Fibroblast of skin of right biceps (primary cell): ENCODE results near the gene LPIN1.
"Not testable (repeated sequence)": the region's sequence is repeated elsewhere in the genome, so short reads cannot be mapped to it uniquely, and the experiment has no call there.

Experiments used
- DNase-seq: peaks from one replicate; pipeline ENCODE4 v3.0.0-alpha.2; 2013

LPIN1 gene

GRCh38 chr2:11814979-11815510, 68.6 kb downstream of the LPIN1 start:
- no peak for DNase-seq

GRCh38 chr2:11816935-11817334, 70.5 kb downstream of the LPIN1 start:
- DNase-seq: not testable (repeated sequence)

GRCh38 chr2:11819235-11819729, 72.8 kb downstream of the LPIN1 start:
- DNase-seq: no peak

GRCh38 chr2:11820650-11821049, 74.2 kb downstream of the LPIN1 start:
- DNase-seq: peak; percentile 24

GRCh38 chr2:11821705-11822104, 75.3 kb downstream of the LPIN1 start:
- DNase-seq: no peak

- not testable (repeated sequence) for DNase-seq
These were observed 75.9 kb downstream of the LPIN1 start for GRCh38 chr2:11822359-11822745.

GRCh38 chr2:11822746-11823451, 76.5 kb downstream of the LPIN1 start:
- DNase-seq: peak; percentile 38

GRCh38 chr2:11824901-11825828, 78.7 kb downstream of the LPIN1 start:
- no peak for DNase-seq

- DNase-seq: no peak
These were observed 81.1 kb downstream of the LPIN1 start for GRCh38 chr2:11827547-11827946.

GRCh38 chr2:11828933-11829323, 82.5 kb downstream of the LPIN1 start:
- no peak for DNase-seq

GRCh38 chr2:11829324-11829946, 83.0 kb downstream of the LPIN1 start:
- DNase-seq: peak; percentile 63

- DNase-seq: peak; percentile 98
These were observed 83.7 kb downstream of the LPIN1 start for GRCh38 chr2:11829947-11830707.

GRCh38 chr2:11830708-11831301, 84.4 kb downstream of the LPIN1 start:
- no peak for DNase-seq

- DNase-seq: no peak
These were observed 85.0 kb downstream of the LPIN1 start for GRCh38 chr2:11831415-11831814.

GRCh38 chr2:11832531-11832930, 86.1 kb downstream of the LPIN1 start:
- DNase-seq: no peak

- peak; percentile 98 for DNase-seq
These were observed 87.2 kb downstream of the LPIN1 start for GRCh38 chr2:11833601-11834000.

GRCh38 chr2:11835403-11835802, 89.0 kb downstream of the LPIN1 start:
- DNase-seq: no peak

- DNase-seq: no peak
These were observed 90.3 kb downstream of the LPIN1 start for GRCh38 chr2:11836647-11837219.

GRCh38 chr2:11837875-11838734, 91.7 kb downstream of the LPIN1 start:
- DNase-seq: no peak

GRCh38 chr2:11839916-11840315, 93.5 kb downstream of the LPIN1 start:
- peak; percentile 45 for DNase-seq

GRCh38 chr2:11842336-11842735, 95.9 kb downstream of the LPIN1 start:
- no peak for DNase-seq
